ENCODE data around the gene TTLL11.

- TF ChIP-seq POLR2A (IDR thresholded peaks at IDR 0.05; ENCODE audit: low read length) (no peak), GATA1 (IDR thresholded peaks at IDR 0.05; ENCODE audit: low read depth, low read length) (no peak)
Measured at GRCh38 chr9:122116448-122117173, 23.5 kb upstream of the TTLL11 start.
